Measurements from ENCODE around the gene STEAP3. TPM values are rescaled to one million over a fixed set of nuclear protein-coding genes. Genes with fewer than 3 reads are reported as not detected.

Gene STEAP3
- total RNA-seq, 1 donor from 2014 or later = 2.1 TPM

GRCh38 chr2:119197529-119198239 is 25.9 kb upstream of the STEAP3 start:
- H3K27ac Mint-ChIP-seq (ENCODE audit: unreplicated experiment) = no peak overlapping the region
- no peak overlapping the region for H3K4me3 Mint-ChIP-seq (ENCODE audit: unreplicated experiment)
- peaks cover 4% of the 10 kb centered on the region for H3K4me1 Mint-ChIP-seq (ENCODE audit: low read depth, unreplicated experiment)
- H3K9me3 Mint-ChIP-seq (ENCODE audit: unreplicated experiment) = peaks cover 4% of the 10 kb centered on the region
- H3K36me3 Mint-ChIP-seq (ENCODE audit: unreplicated experiment) = no peaks in the 10 kb centered on the region
- no peak for DNase-seq
- no peak for TF ChIP-seq CTCF (IDR thresholded peaks at IDR 0.05; ENCODE audit: partially characterized antibody, unreplicated experiment)
- H3K27me3 Mint-ChIP-seq (ENCODE audit: unreplicated experiment) = peaks cover 6% of the 10 kb centered on the region

- no peaks in the 10 kb centered on the region for H3K36me3 Mint-ChIP-seq (ENCODE audit: unreplicated experiment)
- H3K4me3 Mint-ChIP-seq (ENCODE audit: unreplicated experiment) = no peak overlapping the region
- no peak for DNase-seq
- peaks cover 4% of the 10 kb centered on the region for H3K4me1 Mint-ChIP-seq (ENCODE audit: low read depth, unreplicated experiment)
- no peak overlapping the region for H3K27ac Mint-ChIP-seq (ENCODE audit: unreplicated experiment)
- peaks cover 5% of the 10 kb centered on the region for H3K27me3 Mint-ChIP-seq (ENCODE audit: unreplicated experiment)
- TF ChIP-seq CTCF (IDR thresholded peaks at IDR 0.05; ENCODE audit: partially characterized antibody, unreplicated experiment) = no peak
- H3K9me3 Mint-ChIP-seq (ENCODE audit: unreplicated experiment) = peaks cover 4% of the 10 kb centered on the region
Measured at GRCh38 chr2:119198240-119198840, 25.3 kb upstream of the STEAP3 start.

- no peaks in the 10 kb centered on the region for H3K36me3 Mint-ChIP-seq (ENCODE audit: unreplicated experiment)
- H3K27me3 Mint-ChIP-seq (ENCODE audit: unreplicated experiment) = peaks cover 2% of the 10 kb centered on the region
- TF ChIP-seq CTCF (IDR thresholded peaks at IDR 0.05; ENCODE audit: partially characterized antibody, unreplicated experiment) = no peak
- H3K4me3 Mint-ChIP-seq (ENCODE audit: unreplicated experiment) = no peak overlapping the region
- H3K4me1 Mint-ChIP-seq (ENCODE audit: low read depth, unreplicated experiment) = peaks cover 4% of the 10 kb centered on the region
- H3K27ac Mint-ChIP-seq (ENCODE audit: unreplicated experiment) = no peak overlapping the region
- no peak for DNase-seq
- H3K9me3 Mint-ChIP-seq (ENCODE audit: unreplicated experiment) = no peaks in the 10 kb centered on the region
Measured at GRCh38 chr2:119201815-119202214, 21.8 kb upstream of the STEAP3 start.

GRCh38 chr2:119202610-119203310 is 20.9 kb upstream of the STEAP3 start:
- H3K36me3 Mint-ChIP-seq (ENCODE audit: unreplicated experiment) = no peaks in the 10 kb centered on the region
- no peak overlapping the region for H3K27ac Mint-ChIP-seq (ENCODE audit: unreplicated experiment)
- H3K9me3 Mint-ChIP-seq (ENCODE audit: unreplicated experiment) = no peaks in the 10 kb centered on the region
- no peak overlapping the region for H3K4me3 Mint-ChIP-seq (ENCODE audit: unreplicated experiment)
- TF ChIP-seq CTCF (IDR thresholded peaks at IDR 0.05; ENCODE audit: partially characterized antibody, unreplicated experiment) = no peak
- DNase-seq = no peak
- peaks cover 2% of the 10 kb centered on the region for H3K27me3 Mint-ChIP-seq (ENCODE audit: unreplicated experiment)
- H3K4me1 Mint-ChIP-seq (ENCODE audit: low read depth, unreplicated experiment) = no peaks in the 10 kb centered on the region

- H3K36me3 Mint-ChIP-seq (ENCODE audit: unreplicated experiment) = no peaks in the 10 kb centered on the region
- no peak for DNase-seq
- H3K27me3 Mint-ChIP-seq (ENCODE audit: unreplicated experiment) = no peaks in the 10 kb centered on the region
- no peak overlapping the region for H3K27ac Mint-ChIP-seq (ENCODE audit: unreplicated experiment)
- no peaks in the 10 kb centered on the region for H3K4me1 Mint-ChIP-seq (ENCODE audit: low read depth, unreplicated experiment)
- H3K4me3 Mint-ChIP-seq (ENCODE audit: unreplicated experiment) = no peak overlapping the region
- no peak for TF ChIP-seq CTCF (IDR thresholded peaks at IDR 0.05; ENCODE audit: partially characterized antibody, unreplicated experiment)
- H3K9me3 Mint-ChIP-seq (ENCODE audit: unreplicated experiment) = no peaks in the 10 kb centered on the region
Measured at GRCh38 chr2:119204525-119204924, 19.1 kb upstream of the STEAP3 start.
